GM20000 (cell line): ENCODE results near the gene RHAG.

ENCODE experiments used
- DNase-seq: peaks from one replicate; pipeline ENCODE4 v3.0.0; 2012; ENCODE audit warnings: low spot score
- CTCF ChIP-seq: IDR thresholded peaks from 2 replicates; pipeline ENCODE4 v1.5.1; 2012; ENCODE audit warnings: mild to moderate bottlenecking, control low read depth; ENCODE audit errors: extremely low read depth, missing control alignments

RHAG gene

GRCh38 chr6:49662892-49663261 lies 26.2 kb upstream of the RHAG start:
- no peak for TF ChIP-seq CTCF
- no peak for DNase-seq

- TF ChIP-seq CTCF: no peak
- DNase-seq: no peak
Measured at GRCh38 chr6:49662231-49662891, 25.7 kb upstream of the RHAG start.

GRCh38 chr6:49653942-49654341 lies 17.3 kb upstream of the RHAG start:
- no peak for TF ChIP-seq CTCF
- no peak for DNase-seq

- no peak for TF ChIP-seq CTCF
Measured at GRCh38 chr6:49653438-49653837, 16.8 kb upstream of the RHAG start.

GRCh38 chr6:49651239-49651638 lies 14.6 kb upstream of the RHAG start:
- TF ChIP-seq CTCF: no peak
- DNase-seq: no peak

More at GRCh38 chr6:49653438-49653837, 16.8 kb upstream of the RHAG start:
- DNase-seq: no peak

- DNase-seq: no peak
- no peak for TF ChIP-seq CTCF
Measured at GRCh38 chr6:49649988-49650387, 13.3 kb upstream of the RHAG start.

- no peak for DNase-seq
- TF ChIP-seq CTCF: no peak
Measured at GRCh38 chr6:49648036-49648435, 11.4 kb upstream of the RHAG start.
